ENCODE measurements around the gene PROCA1.

- peak in 1 of 2 donors; percentile 50 for TF ChIP-seq POLR2A (IDR thresholded peaks at IDR 0.05)
- TF ChIP-seq, protein P1, sequence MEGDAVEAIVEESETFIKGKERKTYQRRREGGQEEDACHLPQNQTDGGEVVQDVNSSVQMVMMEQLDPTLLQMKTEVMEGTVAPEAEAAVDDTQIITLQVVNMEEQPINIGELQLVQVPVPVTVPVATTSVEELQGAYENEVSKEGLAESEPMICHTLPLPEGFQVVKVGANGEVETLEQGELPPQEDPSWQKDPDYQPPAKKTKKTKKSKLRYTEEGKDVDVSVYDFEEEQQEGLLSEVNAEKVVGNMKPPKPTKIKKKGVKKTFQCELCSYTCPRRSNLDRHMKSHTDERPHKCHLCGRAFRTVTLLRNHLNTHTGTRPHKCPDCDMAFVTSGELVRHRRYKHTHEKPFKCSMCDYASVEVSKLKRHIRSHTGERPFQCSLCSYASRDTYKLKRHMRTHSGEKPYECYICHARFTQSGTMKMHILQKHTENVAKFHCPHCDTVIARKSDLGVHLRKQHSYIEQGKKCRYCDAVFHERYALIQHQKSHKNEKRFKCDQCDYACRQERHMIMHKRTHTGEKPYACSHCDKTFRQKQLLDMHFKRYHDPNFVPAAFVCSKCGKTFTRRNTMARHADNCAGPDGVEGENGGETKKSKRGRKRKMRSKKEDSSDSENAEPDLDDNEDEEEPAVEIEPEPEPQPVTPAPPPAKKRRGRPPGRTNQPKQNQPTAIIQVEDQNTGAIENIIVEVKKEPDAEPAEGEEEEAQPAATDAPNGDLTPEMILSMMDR (IDR thresholded peaks at IDR 0.05) = no peak
Observed at GRCh38 chr17:28744972-28745785, 33.5 kb upstream of the PROCA1 start.

Data from adrenal gland (tissue), 5 donors.